DMS53 treated with DMSO at 0.1 percent for 48 hours (cell line): ENCODE results near the gene VASN.
A peak's percentile ranks its signal among the peaks of the same experiment; 100 is the strongest.

ENCODE experiments used
- DNase-seq: peaks from one replicate; lab custom pipeline; 2025; ENCODE audit not compliant: unreplicated experiment; lab: John Stamatoyannopoulos, UW

Gene VASN

GRCh38 chr16:4419402-4419959 is 47.8 kb downstream of the VASN start:
- DNase-seq, result no peak

DNA sequence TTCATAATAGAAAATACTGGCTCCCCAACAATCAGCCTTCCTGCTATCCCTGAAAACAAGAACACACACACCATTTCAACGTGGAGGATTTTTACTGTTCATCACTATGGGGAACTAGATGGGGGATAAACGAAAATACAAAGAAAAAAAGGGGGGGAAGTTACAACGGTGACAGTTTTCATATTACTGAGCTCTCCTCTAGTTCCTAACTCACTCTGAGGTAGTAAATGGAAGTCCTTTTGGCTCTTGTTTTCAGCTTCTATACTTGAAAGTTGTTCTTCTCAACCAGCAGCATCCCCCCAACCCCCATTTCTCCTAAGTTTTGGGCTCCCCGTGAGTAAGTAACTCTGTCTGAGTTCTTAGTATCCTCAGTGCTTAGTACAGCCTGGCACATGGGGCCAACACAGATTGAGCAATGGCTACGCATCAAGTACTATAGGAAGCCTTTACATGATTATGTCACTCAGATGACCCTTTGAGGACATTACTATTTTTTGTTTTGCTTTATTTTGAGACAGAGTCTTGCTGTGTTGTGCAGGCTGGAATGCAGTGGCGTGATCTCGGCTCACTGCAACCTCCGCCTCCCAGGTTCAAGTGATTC is 49.0 kb downstream of the VASN start:
- no peak for DNase-seq

GRCh38 chr16:4425378-4426020 is 53.9 kb downstream of the VASN start, which contains the start of gene DNAJA3:
Gene DNAJA3, plus strand, starts transcription at chr16:4425868. Its CDS starts 14 bp downstream, at chr16:4425882.
- DNase-seq, result peak; percentile 90

- no peak for DNase-seq
Measured at GRCh38 chr16:4426021-4426684, 54.5 kb downstream of the VASN start.

GRCh38 chr16:4426722-4427372 is 55.2 kb downstream of the VASN start:
- no peak for DNase-seq

GRCh38 chr16:4428500-4428899 is 56.9 kb downstream of the VASN start:
- DNase-seq, result no peak

GRCh38 chr16:4431023-4431422 is 59.4 kb downstream of the VASN start:
- DNase-seq, result no peak
